Loucy (cell line): ENCODE results near the gene GAK.

Experiments
- H2AFZ ChIP-seq: fragments of 200-600 bp; sonication (generic); 2 replicates; pipeline ENCODE4 v1.6.0; 2016; ENCODE audit warnings: antibody characterized with exemption, mild to moderate bottlenecking, low read length, moderate library complexity
- H3F3A ChIP-seq: fragments of 200-600 bp; 2 replicates; pipeline ENCODE4 v1.6.0; 2016; ENCODE audit warnings: antibody characterized with exemption, low read depth, mild to moderate bottlenecking
- H3K27me3 ChIP-seq: fragments of 200-600 bp; sonication (generic); 2 replicates; pipeline ENCODE4 v1.6.1; 2014; ENCODE audit warnings: low read length, mild to moderate bottlenecking; ENCODE audit not compliant: insufficient read depth, poor library complexity, severe bottlenecking
- H3K36me3 ChIP-seq: fragments of 200-600 bp; sonication (generic); 2 replicates; pipeline ENCODE4 v1.6.1; 2016; ENCODE audit warnings: low read length; ENCODE audit not compliant: insufficient read depth
- H3K4me1 ChIP-seq: fragments of 200-600 bp; sonication (generic); 2 replicates; pipeline ENCODE4 v1.5.1; 2014; ENCODE audit warnings: low read length, mild to moderate bottlenecking; ENCODE audit not compliant: insufficient read depth, poor library complexity, severe bottlenecking
- H3K4me2 ChIP-seq: fragments of 200-600 bp; sonication (generic); 2 replicates; pipeline ENCODE4 v1.6.0; 2014; ENCODE audit warnings: antibody characterized with exemption, low read length, low read depth, mild to moderate bottlenecking; ENCODE audit not compliant: poor library complexity, severe bottlenecking
- H3K4me3 ChIP-seq: fragments of 200-600 bp; sonication (generic); 2 replicates; pipeline ENCODE4 v1.5.1; 2014; ENCODE audit warnings: low read length, mild to moderate bottlenecking, mixed read lengths; ENCODE audit not compliant: poor library complexity, severe bottlenecking
- H3K79me2 ChIP-seq: fragments of 200-600 bp; sonication (generic); 2 replicates; pipeline ENCODE4 v1.6.1; 2014; ENCODE audit warnings: low read length; ENCODE audit not compliant: insufficient read depth
- H3K9ac ChIP-seq: fragments of 200-600 bp; sonication (generic); 2 replicates; pipeline ENCODE4 v1.6.0; 2014; ENCODE audit warnings: mild to moderate bottlenecking, low read depth, low read length, moderate library complexity; ENCODE audit not compliant: poor library complexity, severe bottlenecking
- H3K9me2 ChIP-seq: fragments of 200-600 bp; sonication (generic); replicated peaks from 2 replicates; pipeline ENCODE4 v1.6.1; 2016; ENCODE audit warnings: low read depth, low read length, mixed read lengths
- H3K9me3 ChIP-seq: fragments of 200-600 bp; sonication (generic); 2 replicates; pipeline ENCODE4 v1.6.1; 2014; ENCODE audit warnings: mild to moderate bottlenecking, antibody characterized with exemption, low read length, low read depth; ENCODE audit not compliant: insufficient read depth
- H4K20me1 ChIP-seq: fragments of 200-600 bp; sonication (generic); 2 replicates; pipeline ENCODE4 v1.6.0; 2014; ENCODE audit warnings: antibody characterized with exemption, low read length, mild to moderate bottlenecking; ENCODE audit not compliant: insufficient read depth, poor library complexity, severe bottlenecking
- CTCF ChIP-seq: fragments of 200-600 bp; sonication (generic); conservative IDR thresholded peaks from 2 replicates; pipeline ENCODE4 v1.5.1; 2014; ENCODE audit warnings: mild to moderate bottlenecking, antibody characterized with exemption, low read length
- EZH2phosphoT487 ChIP-seq: fragments of 200-600 bp; IDR thresholded peaks from 2 replicates; pipeline ENCODE4 v1.6.1; 2018; ENCODE audit warnings: antibody characterized with exemption, mild to moderate bottlenecking, moderate library complexity, borderline replicate concordance

GAK gene

GRCh38 chr4:953574-953915 lies 21.4 kb upstream of the GAK start:
- Histone ChIP-seq H3K9me3 (no peaks in the 10 kb centered on the region), H3K79me2 (no peaks in the 10 kb centered on the region), H3K27me3 (no peaks in the 10 kb centered on the region), H3K4me3 (no peak overlapping the region), H3K9me2 (no peaks in the 10 kb centered on the region), H3F3A (no peaks in the 10 kb centered on the region), H3K4me2 (no peak overlapping the region), H3K9ac (no peak overlapping the region), H2AFZ (no peak overlapping the region), H3K4me1 (no peaks in the 10 kb centered on the region), H4K20me1 (no peaks in the 10 kb centered on the region), H3K36me3 (no peaks in the 10 kb centered on the region)
- TF ChIP-seq EZH2phosphoT487 (no peak), CTCF (no peak)

- H3K27me3 ChIP-seq = no peaks in the 10 kb centered on the region
Observed at GRCh38 chr4:952881-953573, 20.9 kb upstream of the GAK start.

GRCh38 chr4:951594-952468 lies 19.7 kb upstream of the GAK start:
- H3K9me3 ChIP-seq = no peaks in the 10 kb centered on the region
- H3K4me3 ChIP-seq = no peak overlapping the region
- no peak overlapping the region for H3K4me2 ChIP-seq
- H3K27me3 ChIP-seq = no peaks in the 10 kb centered on the region
- H4K20me1 ChIP-seq = no peaks in the 10 kb centered on the region
- H3K79me2 ChIP-seq = no peaks in the 10 kb centered on the region
- H3K9me2 ChIP-seq = no peaks in the 10 kb centered on the region
- no peak for TF ChIP-seq EZH2phosphoT487
- TF ChIP-seq CTCF = no peak
- no peak overlapping the region for H3K9ac ChIP-seq
- H3F3A ChIP-seq = no peaks in the 10 kb centered on the region
- H2AFZ ChIP-seq = no peak overlapping the region
- H3K4me1 ChIP-seq = no peaks in the 10 kb centered on the region
- H3K36me3 ChIP-seq = no peaks in the 10 kb centered on the region

More at GRCh38 chr4:952881-953573, 20.9 kb upstream of the GAK start:
- Histone ChIP-seq H4K20me1 (no peaks in the 10 kb centered on the region), H3K4me1 (no peaks in the 10 kb centered on the region), H3K79me2 (no peaks in the 10 kb centered on the region), H3F3A (no peaks in the 10 kb centered on the region), H3K4me2 (no peak overlapping the region), H3K9me2 (no peaks in the 10 kb centered on the region), H3K9me3 (no peaks in the 10 kb centered on the region), H3K36me3 (no peaks in the 10 kb centered on the region), H2AFZ (no peak overlapping the region), H3K9ac (no peak overlapping the region), H3K4me3 (no peak overlapping the region)
- no peak for TF ChIP-seq CTCF
- TF ChIP-seq EZH2phosphoT487 = no peak
